ENCODE results near the gene PDGFA. TPM values are rescaled to one million over a fixed set of nuclear protein-coding genes. Genes with fewer than 3 reads are reported as not detected.

PDGFA gene
- total and polyA plus RNA-seq, 5 donors, result 18.3 to 44.3 (median 33.0) TPM

GRCh38 chr7:484356-485101, 35.1 kb downstream of the PDGFA start:
- intact Hi-C loops (cut with DNase I), result no loop called here
- WGBS, result 70% methylated on average over 21 of the region's 21 CpGs
- no peak overlapping the region for H3K27ac ChIP-seq (ENCODE audit: low read length)
- DNase-seq, result peak; percentile 6 to 36 (median 13)
- peaks cover 3% of the 10 kb centered on the region for H3K4me1 ChIP-seq (ENCODE audit: control insufficient read depth, insufficient read depth, low read length)
- H3K9me3 ChIP-seq (ENCODE audit: control insufficient read depth, low read length), result no peaks in the 10 kb centered on the region
- no peak overlapping the region for H3K4me3 ChIP-seq (ENCODE audit: low read length)
- no peaks in the 10 kb centered on the region for H3K27me3 ChIP-seq (ENCODE audit: control insufficient read depth, insufficient read depth)
- no peak for ATAC-seq

- no peak overlapping the region for H3K4me3 ChIP-seq (ENCODE audit: low read length)
- WGBS, result 68% methylated on average over 10 of the region's 10 CpGs
- H3K4me1 ChIP-seq (ENCODE audit: control insufficient read depth, insufficient read depth, low read length), result peaks cover 3% of the 10 kb centered on the region
- ATAC-seq (no peak), DNase-seq (peak in 1 of 3 donors; percentile 16)
- intact Hi-C loops (cut with DNase I), result no loop called here
- no peak overlapping the region for H3K27ac ChIP-seq (ENCODE audit: low read length)
- H3K9me3 ChIP-seq (ENCODE audit: control insufficient read depth, low read length), result no peaks in the 10 kb centered on the region
- no peaks in the 10 kb centered on the region for H3K27me3 ChIP-seq (ENCODE audit: control insufficient read depth, insufficient read depth)
Measured at GRCh38 chr7:483656-484355, 35.8 kb downstream of the PDGFA start.

- Histone ChIP-seq H3K4me1 (ENCODE audit: control insufficient read depth, insufficient read depth, low read length) (peaks cover 3% of the 10 kb centered on the region), H3K27ac (ENCODE audit: low read length) (no peak overlapping the region), H3K4me3 (ENCODE audit: low read length) (no peak overlapping the region), H3K9me3 (ENCODE audit: control insufficient read depth, low read length) (no peaks in the 10 kb centered on the region), H3K27me3 (ENCODE audit: control insufficient read depth, insufficient read depth) (no peaks in the 10 kb centered on the region)
- DNase-seq (no peak), ATAC-seq (no peak)
- WGBS, result 98% methylated on average over 1 of the region's 1 CpG
- intact Hi-C loops (cut with DNase I), result no loop called here
Measured at GRCh38 chr7:482521-483083, 37.0 kb downstream of the PDGFA start.

GRCh38 chr7:481219-481930, 38.3 kb downstream of the PDGFA start:
- no peaks in the 10 kb centered on the region for H3K9me3 ChIP-seq (ENCODE audit: control insufficient read depth, low read length)
- no peak for ATAC-seq
- H3K4me1 ChIP-seq (ENCODE audit: control insufficient read depth, insufficient read depth, low read length), result peaks cover 3% of the 10 kb centered on the region
- H3K27ac ChIP-seq (ENCODE audit: low read length), result no peak overlapping the region
- H3K27me3 ChIP-seq (ENCODE audit: control insufficient read depth, insufficient read depth), result no peaks in the 10 kb centered on the region
- H3K4me3 ChIP-seq (ENCODE audit: low read length), result no peak overlapping the region
- intact Hi-C loops (cut with DNase I), result no loop called here
- peak in 2 of 3 donors; percentile 15 to 21 for DNase-seq
- 79% methylated on average over 15 of the region's 15 CpGs for WGBS

GRCh38 chr7:480531-481218, 39.0 kb downstream of the PDGFA start:
- Histone ChIP-seq H3K27ac (ENCODE audit: low read length) (no peak overlapping the region), H3K4me3 (ENCODE audit: low read length) (no peak overlapping the region), H3K4me1 (ENCODE audit: control insufficient read depth, insufficient read depth, low read length) (no peaks in the 10 kb centered on the region), H3K27me3 (ENCODE audit: control insufficient read depth, insufficient read depth) (no peaks in the 10 kb centered on the region), H3K9me3 (ENCODE audit: control insufficient read depth, low read length) (no peaks in the 10 kb centered on the region)
- DNase-seq (peak in 2 of 3 donors; percentile 49 to 63), ATAC-seq (peak in 1 of 2 donors; percentile 20)
- 50% methylated on average over 14 of the region's 14 CpGs for WGBS
- intact Hi-C loops (cut with DNase I), result no loop called here

- DNase-seq, result peak in 2 of 3 donors; percentile 15 to 34
- Histone ChIP-seq H3K4me3 (ENCODE audit: low read length) (no peak overlapping the region), H3K4me1 (ENCODE audit: control insufficient read depth, insufficient read depth, low read length) (no peaks in the 10 kb centered on the region), H3K27me3 (ENCODE audit: control insufficient read depth, insufficient read depth) (no peaks in the 10 kb centered on the region), H3K9me3 (ENCODE audit: control insufficient read depth, low read length) (no peaks in the 10 kb centered on the region), H3K27ac (ENCODE audit: low read length) (no peak overlapping the region)
- intact Hi-C loops (cut with DNase I), result no loop called here
- WGBS, result 69% methylated on average over 15 of the region's 15 CpGs
- no peak for ATAC-seq
Measured at GRCh38 chr7:479948-480499, 39.6 kb downstream of the PDGFA start.

- DNase-seq, result peak in 1 of 3 donors; percentile 21
- Histone ChIP-seq H3K27me3 (ENCODE audit: control insufficient read depth, insufficient read depth) (no peaks in the 10 kb centered on the region), H3K4me1 (ENCODE audit: control insufficient read depth, insufficient read depth, low read length) (no peaks in the 10 kb centered on the region), H3K9me3 (ENCODE audit: control insufficient read depth, low read length) (no peaks in the 10 kb centered on the region), H3K27ac (ENCODE audit: low read length) (no peak overlapping the region), H3K4me3 (ENCODE audit: low read length) (no peak overlapping the region)
- WGBS, result 75% methylated on average over 20 of the region's 20 CpGs
- ATAC-seq, result no peak
- intact Hi-C loops (cut with DNase I), result no loop called here
Measured at GRCh38 chr7:479115-479947, 40.3 kb downstream of the PDGFA start.

GRCh38 chr7:477626-478220, 41.9 kb downstream of the PDGFA start:
- intact Hi-C loops (cut with DNase I), result no loop called here
- Histone ChIP-seq H3K4me3 (ENCODE audit: low read length) (no peak overlapping the region), H3K4me1 (ENCODE audit: control insufficient read depth, insufficient read depth, low read length) (no peaks in the 10 kb centered on the region), H3K27me3 (ENCODE audit: control insufficient read depth, insufficient read depth) (no peaks in the 10 kb centered on the region), H3K27ac (ENCODE audit: low read length) (no peak overlapping the region), H3K9me3 (ENCODE audit: control insufficient read depth, low read length) (no peaks in the 10 kb centered on the region)
- ATAC-seq (no peak), DNase-seq (peak in 2 of 3 donors; percentile 28 to 33)
- WGBS, result 82% methylated on average over 17 of the region's 17 CpGs

GRCh38 chr7:476736-477360, 42.8 kb downstream of the PDGFA start:
- Histone ChIP-seq H3K4me1 (ENCODE audit: control insufficient read depth, insufficient read depth, low read length) (no peaks in the 10 kb centered on the region), H3K27me3 (ENCODE audit: control insufficient read depth, insufficient read depth) (no peaks in the 10 kb centered on the region), H3K27ac (ENCODE audit: low read length) (no peak overlapping the region), H3K4me3 (ENCODE audit: low read length) (no peak overlapping the region), H3K9me3 (ENCODE audit: control insufficient read depth, low read length) (no peaks in the 10 kb centered on the region)
- intact Hi-C loops (cut with DNase I), result no loop called here
- DNase-seq (peak in 2 of 3 donors; percentile 28 to 49), ATAC-seq (no peak)
- WGBS, result 91% methylated on average over 33 of the region's 33 CpGs

Measured in right cardiac atrium (tissue), 5 donors.